Transverse colon (tissue), 4 donors: ENCODE data around the gene PMPCA.

ENCODE experiments used
- EP300 ChIP-seq: sonication (generic); formaldehyde crosslinking; IDR thresholded peaks from one replicate; pipeline ENCODE4 v1.6.1; 2017; ENCODE audit warnings: antibody characterized with exemption, low read depth
- POLR2A ChIP-seq: fragments of 450-650 bp; IDR thresholded peaks from one replicate; pipeline ENCODE4 v1.6.1; 2016; ENCODE audit warnings: antibody characterized with exemption, mild to moderate bottlenecking, moderate library complexity
- POLR2AphosphoS5 ChIP-seq, 3 donors: sonication (generic); formaldehyde crosslinking; IDR thresholded peaks; one replicate each; pipeline ENCODE4 v1.6.1; 2016; ENCODE audit warnings: antibody characterized with exemption in 3 of 3
- TF ChIP-seq, protein P1 (sequence below), 5 experiments: fragments of 200-600 bp in 3 of 5; fragments of 450-650 bp in 2 of 5; sonication (generic) in 3 of 5; IDR thresholded peaks; 1 replicate in 2 of 5; 2 replicates in 3 of 5; pipeline ENCODE4 v1.5.1; 2016 to 2017; ENCODE audit warnings: antibody characterized with exemption in 5 of 5, inconsistent platforms in 3 of 5, mild to moderate bottlenecking in 2 of 5, moderate library complexity in 1 of 5

DNA sequence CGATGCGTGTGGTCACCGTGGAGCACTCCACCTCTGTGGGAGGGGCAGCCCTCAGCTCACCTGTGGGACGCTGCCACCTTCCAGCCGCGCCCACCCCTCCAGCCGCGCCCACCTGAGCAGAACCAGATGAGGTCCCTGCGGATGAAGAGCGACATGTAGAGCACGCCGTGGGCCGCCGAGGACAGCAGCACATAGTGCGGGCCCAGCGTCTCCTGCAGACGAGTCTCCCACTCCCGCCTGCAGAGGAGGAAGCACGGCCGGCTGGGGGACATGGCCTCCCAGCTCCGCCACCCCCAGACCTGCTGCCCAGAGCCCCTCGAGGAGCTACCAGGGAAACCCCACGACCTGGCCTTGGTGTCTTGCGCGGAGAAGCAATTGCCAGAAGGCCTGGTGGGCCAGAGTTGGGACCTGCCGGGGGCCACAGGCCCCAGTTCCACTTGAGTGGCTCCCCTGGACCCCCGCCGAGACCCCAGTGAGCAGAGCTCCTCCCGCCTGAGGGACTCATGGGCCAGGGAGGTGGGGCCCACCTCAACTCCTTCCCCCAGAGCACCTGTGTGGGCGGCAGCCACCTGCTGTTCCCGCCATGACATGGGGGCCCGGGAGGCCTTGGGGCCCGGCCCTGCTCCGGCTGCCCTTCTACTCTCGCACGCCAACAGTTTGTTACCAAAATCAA lies 22.7 kb downstream of the PMPCA start:
- no peak for TF ChIP-seq POLR2A
- TF ChIP-seq POLR2AphosphoS5 (IDR thresholded peaks at IDR 0.05), result no peak
- TF ChIP-seq, protein P1, sequence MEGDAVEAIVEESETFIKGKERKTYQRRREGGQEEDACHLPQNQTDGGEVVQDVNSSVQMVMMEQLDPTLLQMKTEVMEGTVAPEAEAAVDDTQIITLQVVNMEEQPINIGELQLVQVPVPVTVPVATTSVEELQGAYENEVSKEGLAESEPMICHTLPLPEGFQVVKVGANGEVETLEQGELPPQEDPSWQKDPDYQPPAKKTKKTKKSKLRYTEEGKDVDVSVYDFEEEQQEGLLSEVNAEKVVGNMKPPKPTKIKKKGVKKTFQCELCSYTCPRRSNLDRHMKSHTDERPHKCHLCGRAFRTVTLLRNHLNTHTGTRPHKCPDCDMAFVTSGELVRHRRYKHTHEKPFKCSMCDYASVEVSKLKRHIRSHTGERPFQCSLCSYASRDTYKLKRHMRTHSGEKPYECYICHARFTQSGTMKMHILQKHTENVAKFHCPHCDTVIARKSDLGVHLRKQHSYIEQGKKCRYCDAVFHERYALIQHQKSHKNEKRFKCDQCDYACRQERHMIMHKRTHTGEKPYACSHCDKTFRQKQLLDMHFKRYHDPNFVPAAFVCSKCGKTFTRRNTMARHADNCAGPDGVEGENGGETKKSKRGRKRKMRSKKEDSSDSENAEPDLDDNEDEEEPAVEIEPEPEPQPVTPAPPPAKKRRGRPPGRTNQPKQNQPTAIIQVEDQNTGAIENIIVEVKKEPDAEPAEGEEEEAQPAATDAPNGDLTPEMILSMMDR (IDR thresholded peaks at IDR 0.05), result no peak
- TF ChIP-seq EP300, result no peak
